Natural killer cell treated with Interleukin-12 subunit alpha and Interleukin-12 subunit beta and Interleukin-15 and Interleukin-18, amount 100 ng/mL, for 72 hours (primary cell): ENCODE measurements around the gene TUBGCP6. TPM values are rescaled to one million over a fixed set of nuclear protein-coding genes. Genes with fewer than 3 reads are reported as not detected.
"Not testable (repeated sequence)": the region's sequence is repeated elsewhere in the genome, so short reads cannot be mapped to it uniquely, and the experiment has no call there.

Experiments used
- ATAC-seq, 2 donors: fragments of 150-1000 bp; cut with Tn5 transposase in 1 of 2; sonication (Bioruptor Pico), chemical (Tn5 transposase) in 1 of 2; 2 replicates each; pipeline ENCODE4 v1.10.0; 2021
- DNase-seq: peaks from one replicate; pipeline ENCODE4 v3.0.0; 2022; ENCODE audit warnings: low spot score
- H3K27ac Mint-ChIP-seq, 2 donors: 1 replicate in 1 of 2; 2 replicates in 1 of 2; pipeline ENCODE4 v1.8.0; 2022; ENCODE audit warnings: mixed read lengths in 2 of 2, mild to moderate bottlenecking in 1 of 2, moderate library complexity in 1 of 2
- H3K27me3 Mint-ChIP-seq, 2 donors: 1 replicate in 1 of 2; 2 replicates in 1 of 2; pipeline ENCODE4 v1.8.0; 2022; ENCODE audit warnings: mixed read lengths in 2 of 2
- H3K36me3 Mint-ChIP-seq: one replicate; pipeline ENCODE4 v1.8.0; 2022; ENCODE audit warnings: mixed read lengths
- H3K4me1 Mint-ChIP-seq, 2 donors: 1 replicate in 1 of 2; 2 replicates in 1 of 2; pipeline ENCODE4 v1.8.0; 2022; ENCODE audit warnings: low read depth in 2 of 2, mixed read lengths in 2 of 2, mild to moderate bottlenecking in 1 of 2
- H3K4me3 Mint-ChIP-seq: one replicate; pipeline ENCODE4 v1.8.0; 2022; ENCODE audit warnings: mixed read lengths
- H3K9me3 Mint-ChIP-seq: 2 replicates; pipeline ENCODE4 v1.8.0; 2022; ENCODE audit warnings: mixed read lengths
- total RNA-seq, 2 donors: library from RNA; stranded (reverse); gene quantifications; one replicate each; pipeline ENCODE4 v1.2.3, GENCODE V29; 2022

The TUBGCP6 gene
- total RNA-seq, 2 donors from 2014 or later: 47.6 to 80.1 TPM

- not testable (repeated sequence) for H3K4me3 Mint-ChIP-seq, DNase-seq, H3K4me1 Mint-ChIP-seq, ATAC-seq, H3K36me3 Mint-ChIP-seq, H3K27me3 Mint-ChIP-seq, H3K9me3 Mint-ChIP-seq, H3K27ac Mint-ChIP-seq
Observed at GRCh38 chr22:50273352-50273751, 28.5 kb upstream of the TUBGCP6 start.

GRCh38 chr22:50272044-50272802 lies 27.4 kb upstream of the TUBGCP6 start:
- ATAC-seq: no peak
- Mint-ChIP-seq H3K4me3 (no peak overlapping the region), H3K4me1 (peaks cover 0 to 3% of the 10 kb centered on the region in 2 donors), H3K36me3 (no peaks in the 10 kb centered on the region), H3K9me3 (no peaks in the 10 kb centered on the region), H3K27me3 (peaks cover 0 to 2% of the 10 kb centered on the region in 2 donors), H3K27ac (no peak overlapping the region)
- no peak for DNase-seq

GRCh38 chr22:50271519-50271970 lies 26.7 kb upstream of the TUBGCP6 start:
- Mint-ChIP-seq H3K27ac (no peak overlapping the region), H3K27me3 (peaks cover 0 to 2% of the 10 kb centered on the region in 2 donors), H3K4me3 (peak overlapping the region; percentile 56), H3K36me3 (no peaks in the 10 kb centered on the region), H3K4me1 (peaks cover 0 to 3% of the 10 kb centered on the region in 2 donors), H3K9me3 (no peaks in the 10 kb centered on the region)
- DNase-seq (no peak), ATAC-seq (peak; percentile 29 to 56)

GRCh38 chr22:50270666-50271394 lies 26.0 kb upstream of the TUBGCP6 start:
- Mint-ChIP-seq H3K4me1 (peaks cover 0 to 3% of the 10 kb centered on the region in 2 donors), H3K27ac (no peak overlapping the region), H3K36me3 (no peaks in the 10 kb centered on the region), H3K27me3 (peaks cover 0 to 2% of the 10 kb centered on the region in 2 donors), H3K9me3 (no peaks in the 10 kb centered on the region), H3K4me3 (peak overlapping the region; percentile 56)
- DNase-seq: no peak
- ATAC-seq: peak; percentile 70 to 77

GRCh38 chr22:50269970-50270665 lies 25.3 kb upstream of the TUBGCP6 start, which contains the start of gene MAPK11:
TSS of gene MAPK11 (minus strand) at chr22:50270380. CDS start at chr22:50270292, 88 bp downstream.
- no peaks in the 10 kb centered on the region for H3K36me3 Mint-ChIP-seq
- no peaks in the 10 kb centered on the region for H3K9me3 Mint-ChIP-seq
- peak; percentile 78 to 86 for ATAC-seq
- no peak within 1 kb of the TSS for H3K27ac Mint-ChIP-seq
- DNase-seq: peak; percentile 86
- peaks cover 0 to 3% of the 10 kb centered on the region in 2 donors for H3K4me1 Mint-ChIP-seq
- H3K4me3 Mint-ChIP-seq: peak within 1 kb of the TSS; percentile 56
- H3K27me3 Mint-ChIP-seq: peaks cover 0 to 2% of the 10 kb centered on the region in 2 donors

GRCh38 chr22:50269573-50269969 lies 24.7 kb upstream of the TUBGCP6 start:
- H3K27ac Mint-ChIP-seq: no peak overlapping the region
- peaks cover 0 to 3% of the 10 kb centered on the region in 2 donors for H3K4me1 Mint-ChIP-seq

GRCh38 chr22:50268655-50269113 lies 23.9 kb upstream of the TUBGCP6 start:
- no peak for DNase-seq
- ATAC-seq: no peak
- Mint-ChIP-seq H3K9me3 (no peaks in the 10 kb centered on the region), H3K4me3 (no peak overlapping the region), H3K36me3 (no peaks in the 10 kb centered on the region), H3K27ac (no peak overlapping the region), H3K4me1 (peaks cover 0 to 3% of the 10 kb centered on the region in 2 donors), H3K27me3 (no peaks in the 10 kb centered on the region)

More at GRCh38 chr22:50269573-50269969, 24.7 kb upstream of the TUBGCP6 start:
- DNase-seq (no peak), ATAC-seq (no peak)
- Mint-ChIP-seq H3K4me3 (peak overlapping the region; percentile 32), H3K9me3 (no peaks in the 10 kb centered on the region), H3K36me3 (no peaks in the 10 kb centered on the region), H3K27me3 (peaks cover 0 to 2% of the 10 kb centered on the region in 2 donors)

GRCh38 chr22:50267591-50268390 lies 23.0 kb upstream of the TUBGCP6 start:
- Mint-ChIP-seq H3K36me3 (no peaks in the 10 kb centered on the region), H3K4me3 (no peak overlapping the region), H3K4me1 (peaks cover 0 to 3% of the 10 kb centered on the region in 2 donors), H3K27me3 (no peaks in the 10 kb centered on the region), H3K27ac (no peak overlapping the region), H3K9me3 (no peaks in the 10 kb centered on the region)
- ATAC-seq: no peak
- DNase-seq: no peak

GRCh38 chr22:50266994-50267393 lies 22.2 kb upstream of the TUBGCP6 start:
- no peak for ATAC-seq
- no peak overlapping the region for H3K4me3 Mint-ChIP-seq
- H3K27me3 Mint-ChIP-seq: peaks cover 0 to 5% of the 10 kb centered on the region in 2 donors
- H3K4me1 Mint-ChIP-seq: peaks cover 4 to 6% of the 10 kb centered on the region in 2 donors
- no peak for DNase-seq
- H3K36me3 Mint-ChIP-seq: no peaks in the 10 kb centered on the region
- no peaks in the 10 kb centered on the region for H3K9me3 Mint-ChIP-seq
- no peak overlapping the region for H3K27ac Mint-ChIP-seq

- H3K27me3 Mint-ChIP-seq: peaks cover 0 to 5% of the 10 kb centered on the region in 2 donors
- no peak for ATAC-seq
- H3K9me3 Mint-ChIP-seq: no peaks in the 10 kb centered on the region
Observed at GRCh38 chr22:50264946-50265669, 20.3 kb upstream of the TUBGCP6 start.

GRCh38 chr22:50264104-50264745 lies 19.4 kb upstream of the TUBGCP6 start:
- Mint-ChIP-seq H3K27ac (no peak overlapping the region), H3K9me3 (no peaks in the 10 kb centered on the region), H3K4me1 (peaks cover 5 to 7% of the 10 kb centered on the region in 2 donors), H3K4me3 (no peak overlapping the region), H3K36me3 (no peaks in the 10 kb centered on the region), H3K27me3 (peaks cover 0 to 5% of the 10 kb centered on the region in 2 donors)
- no peak for ATAC-seq
- no peak for DNase-seq

More at GRCh38 chr22:50264946-50265669, 20.3 kb upstream of the TUBGCP6 start:
- Mint-ChIP-seq H3K36me3 (no peaks in the 10 kb centered on the region), H3K4me3 (no peak overlapping the region), H3K4me1 (peaks cover 5 to 7% of the 10 kb centered on the region in 2 donors), H3K27ac (no peak overlapping the region)
- no peak for DNase-seq
